CD4-positive, alpha-beta T cell treated with Interleukin-10 for 1 hour (primary cell): ENCODE data around the gene HIVEP2.
A peak's percentile ranks its signal among the peaks of the same experiment; 100 is the strongest.

ENCODE experiments used
- DNase-seq: peaks from one replicate; pipeline ENCODE4 v3.0.0-alpha.2; 2020

HIVEP2 gene

GRCh38 chr6:142728364-142728763, 216.6 kb downstream of the HIVEP2 start:
- DNase-seq = no peak

GRCh38 chr6:142726616-142727015, 218.4 kb downstream of the HIVEP2 start:
- no peak for DNase-seq

GRCh38 chr6:142725024-142725770, 219.8 kb downstream of the HIVEP2 start:
- DNase-seq = no peak

- no peak for DNase-seq
These were observed 222.1 kb downstream of the HIVEP2 start for GRCh38 chr6:142722841-142723240.

- no peak for DNase-seq
These were observed 223.0 kb downstream of the HIVEP2 start for GRCh38 chr6:142722012-142722411.

- DNase-seq = no peak
These were observed 223.6 kb downstream of the HIVEP2 start for GRCh38 chr6:142721215-142721920.

- no peak for DNase-seq
These were observed 226.2 kb downstream of the HIVEP2 start for GRCh38 chr6:142718667-142719191.

- no peak for DNase-seq
These were observed 228.9 kb downstream of the HIVEP2 start for GRCh38 chr6:142716097-142716496.

GRCh38 chr6:142714951-142715785, 229.8 kb downstream of the HIVEP2 start:
- no peak for DNase-seq

GRCh38 chr6:142713959-142714358, 231.0 kb downstream of the HIVEP2 start:
- DNase-seq = no peak

- DNase-seq = no peak
These were observed 232.7 kb downstream of the HIVEP2 start for GRCh38 chr6:142712231-142712630.

GRCh38 chr6:142708651-142709050, 236.3 kb downstream of the HIVEP2 start:
- DNase-seq = no peak

GRCh38 chr6:142707255-142707654, 237.7 kb downstream of the HIVEP2 start:
- no peak for DNase-seq

- DNase-seq = no peak
These were observed 238.8 kb downstream of the HIVEP2 start for GRCh38 chr6:142706210-142706609.

GRCh38 chr6:142705054-142705453, 239.9 kb downstream of the HIVEP2 start:
- no peak for DNase-seq

GRCh38 chr6:142702501-142703460, 242.2 kb downstream of the HIVEP2 start:
- peak; percentile 18 for DNase-seq
